OCI-LY7 (cell line): ENCODE measurements around the gene CACNA2D4. TPM values are rescaled to one million over a fixed set of nuclear protein-coding genes. Genes with fewer than 3 reads are reported as not detected.

Experiments
- BruUV-seq: library from RNA; stranded (reverse); fragments of 400-500 nt; replicated peaks from 2 replicates; lab custom pipeline; 2021; lab: Mats Ljungman, UMichigan
- CTCF ChIA-PET: fragments of 300-600 bp; sonication (Branson Sonifier 250); formaldehyde crosslinking; loops from one replicate; lab custom pipeline; 2022; ENCODE audit warnings: antibody characterized with exemption; ENCODE audit not compliant: unreplicated experiment; lab: Charles Lee
- POLR2A ChIA-PET: fragments of 300-600 bp; sonication (Branson Sonifier 250); formaldehyde crosslinking; loops from one replicate; lab custom pipeline; 2022; ENCODE audit warnings: antibody characterized with exemption; lab: Charles Lee
- DNase-seq: peaks from one replicate; pipeline ENCODE4 v3.0.0-alpha.2; 2015; ENCODE audit warnings: low spot score
- H2AFZ ChIP-seq: fragments of 200-600 bp; sonication (generic), shearing (Covaris generic); 2 replicates; pipeline ENCODE4 v1.6.1; 2014; ENCODE audit warnings: mild to moderate bottlenecking, antibody characterized with exemption, low read length, moderate library complexity
- H3K27ac ChIP-seq: fragments of 200-600 bp; sonication (generic); 2 replicates; pipeline ENCODE4 v1.5.1; 2014; ENCODE audit warnings: mixed run types, low read depth, mild to moderate bottlenecking, moderate library complexity, low read length, inconsistent platforms; ENCODE audit not compliant: poor library complexity, severe bottlenecking
- H3K36me3 ChIP-seq: fragments of 200-600 bp; sonication (generic); 2 replicates; pipeline ENCODE4 v1.6.1; 2014; ENCODE audit warnings: mild to moderate bottlenecking, antibody characterized with exemption, low read length, moderate library complexity, mixed read lengths; ENCODE audit not compliant: insufficient read depth
- H3K4me1 ChIP-seq: fragments of 200-600 bp; sonication (generic); 2 replicates; pipeline ENCODE4 v1.5.1; 2014; ENCODE audit warnings: mild to moderate bottlenecking, low read length; ENCODE audit not compliant: insufficient read depth, poor library complexity, severe bottlenecking
- H3K4me2 ChIP-seq: fragments of 200-600 bp; sonication (generic); 2 replicates; pipeline ENCODE4 v1.6.1; 2014; ENCODE audit warnings: mild to moderate bottlenecking, low read length
- H3K4me3 ChIP-seq: fragments of 200-600 bp; sonication (generic); 2 replicates; pipeline ENCODE4 v1.5.1; 2014; ENCODE audit warnings: mild to moderate bottlenecking, low read depth, low read length; ENCODE audit not compliant: poor library complexity, severe bottlenecking
- H3K79me2 ChIP-seq: fragments of 200-600 bp; sonication (generic); 2 replicates; pipeline ENCODE4 v1.6.1; 2016; ENCODE audit warnings: low read depth, mild to moderate bottlenecking, low read length, moderate library complexity, mixed read lengths; ENCODE audit not compliant: insufficient read depth
- H3K9me2 ChIP-seq: fragments of 200-600 bp; sonication (generic); 2 replicates; pipeline ENCODE4 v1.6.1; 2016; ENCODE audit warnings: mild to moderate bottlenecking, low read length, mixed read lengths; ENCODE audit not compliant: insufficient read depth
- H3K9me3 ChIP-seq: fragments of 200-600 bp; sonication (generic); 2 replicates; pipeline ENCODE4 v1.6.1; 2014; ENCODE audit warnings: mild to moderate bottlenecking, mixed run types, low read length, mixed read lengths
- H4K20me1 ChIP-seq: fragments of 200-600 bp; sonication (generic); 2 replicates; pipeline ENCODE4 v1.6.1; 2014; ENCODE audit warnings: mild to moderate bottlenecking, antibody characterized with exemption, low read length, moderate library complexity, mixed read lengths; ENCODE audit not compliant: insufficient read depth
- CTCF ChIP-seq: fragments of 200-600 bp; sonication (generic); conservative IDR thresholded peaks from 2 replicates; pipeline ENCODE4 v1.5.1; 2014; ENCODE audit warnings: mild to moderate bottlenecking, antibody characterized with exemption, low read length, moderate library complexity, mixed read lengths
- EZH2phosphoT487 ChIP-seq: fragments of 200-600 bp; sonication (generic); IDR thresholded peaks from 2 replicates; pipeline ENCODE4 v1.6.1; 2018; ENCODE audit warnings: low read depth, borderline replicate concordance, mild to moderate bottlenecking, mixed run types, antibody characterized with exemption, low read length, moderate library complexity, mixed read lengths
- intact Hi-C: fragments of 100-400 bp; cut with micrococcal nuclease; formaldehyde crosslinking; loops from one replicate; pipeline ENCODE4 v1.10.0; 2022; ENCODE audit not compliant: unreplicated experiment
- total RNA-seq, 2 experiments: library from RNA; depleted of rRNA in 1 of 2; stranded (reverse); fragments of >200 nt in 1 of 2; shearing (Covaris generic) in 1 of 2; gene quantifications; 2 replicates each; pipeline ENCODE4 v1.2.3, GENCODE V29; 2014 to 2022

Gene CACNA2D4
- total RNA-seq, 2 experiments from 2014 or later = 0.13 TPM; not detected in 1

GRCh38 chr12:1799882-1800400, 118.5 kb downstream of the CACNA2D4 start:
- Histone ChIP-seq H3K4me3 (no peak overlapping the region), H3K9me3 (no peaks in the 10 kb centered on the region), H3K9me2 (no peaks in the 10 kb centered on the region), H2AFZ (no peak overlapping the region), H4K20me1 (no peaks in the 10 kb centered on the region), H3K27ac (no peak overlapping the region), H3K79me2 (no peaks in the 10 kb centered on the region), H3K4me2 (no peak overlapping the region), H3K36me3 (no peaks in the 10 kb centered on the region), H3K4me1 (peaks cover 25% of the 10 kb centered on the region)
- no TSS peak for BruUV-seq
- TF ChIP-seq CTCF = no peak
- no peak for TF ChIP-seq EZH2phosphoT487
- ChIA-PET CTCF (interaction anchor here (0.6 kb wide), 1 partner anchor 958 kb away, joined by 3 read pairs; no protein-coding TSS in a partner anchor), POLR2A (interaction anchor here (0.5 kb wide), 1 partner anchor 54 kb away, joined by 3 read pairs; no protein-coding TSS in a partner anchor)
- no peak for DNase-seq
- intact Hi-C loops = loop anchor here (1.0 to 10.0 kb wide), 2 partner anchors 140 to 485 kb away; no protein-coding TSS in a partner anchor

GRCh38 chr12:1799051-1799881, 119.2 kb downstream of the CACNA2D4 start:
- no peaks in the 10 kb centered on the region for H3K36me3 ChIP-seq
- ChIA-PET CTCF (no interaction called here), POLR2A (interaction anchor here (0.6 kb wide), 1 partner anchor 16 kb away, joined by 3 read pairs; no protein-coding TSS in a partner anchor)
- TF ChIP-seq CTCF (no peak), EZH2phosphoT487 (no peak)
- H3K79me2 ChIP-seq = no peaks in the 10 kb centered on the region
- no TSS peak for BruUV-seq
- no peak overlapping the region for H3K27ac ChIP-seq
- H3K4me3 ChIP-seq = no peak overlapping the region
- no peak overlapping the region for H3K4me2 ChIP-seq
- no peak overlapping the region for H2AFZ ChIP-seq
- peaks cover 22% of the 10 kb centered on the region for H3K4me1 ChIP-seq
- H3K9me2 ChIP-seq = no peaks in the 10 kb centered on the region
- intact Hi-C loops = loop anchor here (10.0 kb wide), 1 partner anchor 486 kb away; no protein-coding TSS in a partner anchor
- H4K20me1 ChIP-seq = no peaks in the 10 kb centered on the region
- DNase-seq = no peak
- H3K9me3 ChIP-seq = no peaks in the 10 kb centered on the region
